NCI-H2227 (cell line): Measurements from ENCODE around the gene RAB20.
A peak's percentile ranks its signal among the peaks of the same experiment; 100 is the strongest.
"Not testable (repeated sequence)": the region's sequence is repeated elsewhere in the genome, so short reads cannot be mapped to it uniquely, and the experiment has no call there.

Experiments used
- DNase-seq: peaks from one replicate; lab custom pipeline; 2025; ENCODE audit not compliant: unreplicated experiment; lab: John Stamatoyannopoulos, UW

The RAB20 gene

GRCh38 chr13:110561344-110562035 is at the start of gene RAB20:
RAB20 (minus strand) TSS chr13:110561722; CDS start chr13:110561519, 203 bp downstream.
- DNase-seq, result peak; percentile 22

- DNase-seq, result no peak
These were observed 49.6 kb upstream of the RAB20 start for GRCh38 chr13:110610955-110611595.

- DNase-seq, result no peak
These were observed 46.2 kb upstream of the RAB20 start for GRCh38 chr13:110607675-110608224.

- DNase-seq, result not testable (repeated sequence)
These were observed 44.8 kb upstream of the RAB20 start for GRCh38 chr13:110606281-110606680.

GRCh38 chr13:110605132-110605531 is 43.6 kb upstream of the RAB20 start:
- DNase-seq, result no peak

- DNase-seq, result no peak
These were observed 39.5 kb upstream of the RAB20 start for GRCh38 chr13:110600980-110601379.

- DNase-seq, result no peak
These were observed 38.8 kb upstream of the RAB20 start for GRCh38 chr13:110600261-110600819.

- DNase-seq, result no peak
These were observed 35.6 kb upstream of the RAB20 start for GRCh38 chr13:110597041-110597689.

GRCh38 chr13:110593430-110594130 is 32.1 kb upstream of the RAB20 start:
- peak; percentile 3 for DNase-seq

- DNase-seq, result no peak
These were observed 31.1 kb upstream of the RAB20 start for GRCh38 chr13:110592665-110593064.

- no peak for DNase-seq
These were observed 29.1 kb upstream of the RAB20 start for GRCh38 chr13:110590577-110590976.

- no peak for DNase-seq
These were observed 28.4 kb upstream of the RAB20 start for GRCh38 chr13:110589793-110590390.

- no peak for DNase-seq
These were observed 21.8 kb upstream of the RAB20 start for GRCh38 chr13:110583178-110583865.

- DNase-seq, result no peak
These were observed 21.0 kb upstream of the RAB20 start for GRCh38 chr13:110582421-110582954.

GRCh38 chr13:110581506-110582185 is 20.1 kb upstream of the RAB20 start:
- DNase-seq, result no peak

- DNase-seq, result no peak
These were observed 19.3 kb upstream of the RAB20 start for GRCh38 chr13:110580800-110581199.

- DNase-seq, result no peak
These were observed 16.8 kb upstream of the RAB20 start for GRCh38 chr13:110578363-110578762.

- no peak for DNase-seq
These were observed 15.4 kb upstream of the RAB20 start for GRCh38 chr13:110576736-110577476.

- DNase-seq, result no peak
These were observed 14.5 kb upstream of the RAB20 start for GRCh38 chr13:110576070-110576394.
